GM18858 (cell line): ENCODE results near the gene TMTC3.

Experiments
- ATAC-seq: cut with Tn5 transposase; IDR thresholded peaks from one replicate; pipeline ENCODE4 v1.9.1; 2021; ENCODE audit not compliant: unreplicated experiment

Gene TMTC3

GRCh38 chr12:88223519-88223918 lies 81.4 kb downstream of the TMTC3 start:
- ATAC-seq, result no peak

- no peak for ATAC-seq
Observed at GRCh38 chr12:88225776-88226175, 83.7 kb downstream of the TMTC3 start.

- ATAC-seq, result no peak
Observed at GRCh38 chr12:88227263-88227662, 85.2 kb downstream of the TMTC3 start.

- ATAC-seq, result no peak
Observed at GRCh38 chr12:88227871-88228270, 85.8 kb downstream of the TMTC3 start.

GRCh38 chr12:88228720-88229119 lies 86.6 kb downstream of the TMTC3 start:
- ATAC-seq, result no peak

- no peak for ATAC-seq
Observed at GRCh38 chr12:88230271-88230670, 88.2 kb downstream of the TMTC3 start.

GRCh38 chr12:88235183-88235833 lies 93.2 kb downstream of the TMTC3 start:
- ATAC-seq, result peak; percentile 43

GRCh38 chr12:88237954-88238353 lies 95.8 kb downstream of the TMTC3 start:
- peak; percentile 54 for ATAC-seq

GRCh38 chr12:88238406-88238805 lies 96.3 kb downstream of the TMTC3 start:
- ATAC-seq, result no peak

- peak; percentile 52 for ATAC-seq
Observed at GRCh38 chr12:88241862-88242570, 99.9 kb downstream of the TMTC3 start.

GRCh38 chr12:88242571-88242925 lies 100.4 kb downstream of the TMTC3 start:
- no peak for ATAC-seq

- no peak for ATAC-seq
Observed at GRCh38 chr12:88242939-88243338, 100.8 kb downstream of the TMTC3 start.

- ATAC-seq, result no peak
Observed at GRCh38 chr12:88243982-88244381, 101.9 kb downstream of the TMTC3 start.

GRCh38 chr12:88245905-88246304 lies 103.8 kb downstream of the TMTC3 start:
- ATAC-seq, result no peak

GRCh38 chr12:88247241-88247643 lies 105.1 kb downstream of the TMTC3 start:
- no peak for ATAC-seq

GRCh38 chr12:88248606-88249005 lies 106.5 kb downstream of the TMTC3 start:
- no peak for ATAC-seq
